A549 (cell line): ENCODE data around the gene FARP2.

Experiments used
- CEBPB ChIP-seq, 2 experiments: fragments of >200 bp in 1 of 2; sonication (Bioruptor Twin) in 1 of 2; formaldehyde crosslinking in 1 of 2; IDR thresholded peaks; 2 replicates each; pipeline ENCODE4 v1.6.1; 2012 to 2016
- MYC ChIP-seq: IDR thresholded peaks from 2 replicates; pipeline ENCODE4 v1.6.1; 2012; ENCODE audit warnings: mild to moderate bottlenecking, inconsistent platforms, low read length, improper control_type of control experiment, borderline replicate concordance
- NR3C1 ChIP-seq: fragments of >200 bp; sonication (Bioruptor Twin); formaldehyde crosslinking; IDR thresholded peaks from 3 replicates; pipeline ENCODE4 v1.6.1; 2017
- ZC3H11A ChIP-seq: fragments of 450-650 bp; IDR thresholded peaks from 2 replicates; pipeline ENCODE4 v1.6.1; 2014; ENCODE audit warnings: antibody characterized with exemption, mild to moderate bottlenecking
- TF ChIP-seq, protein P1 (sequence below): fragments of >200 bp; sonication (Bioruptor Twin); formaldehyde crosslinking; IDR thresholded peaks from 3 replicates; pipeline ENCODE4 v1.5.1; 2016
- TF ChIP-seq, protein P2 (sequence below): fragments of 200-600 bp; sonication (generic); IDR thresholded peaks from 2 replicates; pipeline ENCODE4 v1.6.1; 2016; ENCODE audit warnings: antibody characterized with exemption, mild to moderate bottlenecking, moderate library complexity

DNA sequence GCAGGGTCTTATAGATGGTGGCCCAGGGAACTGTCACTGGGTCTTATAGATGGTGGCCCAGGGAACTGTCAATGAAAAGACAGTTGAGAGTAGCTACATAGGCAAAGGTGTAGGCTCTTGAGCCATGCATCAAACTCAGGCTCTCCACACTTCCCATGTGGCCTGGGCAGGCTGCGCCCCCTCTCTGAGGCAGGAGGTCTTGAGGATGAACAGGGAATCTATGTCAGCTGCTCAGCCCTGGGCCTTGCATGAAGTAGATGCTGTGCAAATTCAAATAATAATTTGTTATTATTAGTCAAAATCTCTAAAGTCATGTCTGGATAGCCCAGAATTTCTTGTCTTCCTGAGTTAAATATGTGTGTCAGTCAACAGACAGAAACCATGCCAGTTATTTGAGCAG, 125.6 kb downstream of the FARP2 start:
- TF ChIP-seq NR3C1 (no peak), CEBPB (IDR thresholded peaks at IDR 0.05) (no peak), ZC3H11A (no peak), MYC (no peak)
- TF ChIP-seq, protein P1, sequence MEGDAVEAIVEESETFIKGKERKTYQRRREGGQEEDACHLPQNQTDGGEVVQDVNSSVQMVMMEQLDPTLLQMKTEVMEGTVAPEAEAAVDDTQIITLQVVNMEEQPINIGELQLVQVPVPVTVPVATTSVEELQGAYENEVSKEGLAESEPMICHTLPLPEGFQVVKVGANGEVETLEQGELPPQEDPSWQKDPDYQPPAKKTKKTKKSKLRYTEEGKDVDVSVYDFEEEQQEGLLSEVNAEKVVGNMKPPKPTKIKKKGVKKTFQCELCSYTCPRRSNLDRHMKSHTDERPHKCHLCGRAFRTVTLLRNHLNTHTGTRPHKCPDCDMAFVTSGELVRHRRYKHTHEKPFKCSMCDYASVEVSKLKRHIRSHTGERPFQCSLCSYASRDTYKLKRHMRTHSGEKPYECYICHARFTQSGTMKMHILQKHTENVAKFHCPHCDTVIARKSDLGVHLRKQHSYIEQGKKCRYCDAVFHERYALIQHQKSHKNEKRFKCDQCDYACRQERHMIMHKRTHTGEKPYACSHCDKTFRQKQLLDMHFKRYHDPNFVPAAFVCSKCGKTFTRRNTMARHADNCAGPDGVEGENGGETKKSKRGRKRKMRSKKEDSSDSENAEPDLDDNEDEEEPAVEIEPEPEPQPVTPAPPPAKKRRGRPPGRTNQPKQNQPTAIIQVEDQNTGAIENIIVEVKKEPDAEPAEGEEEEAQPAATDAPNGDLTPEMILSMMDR: no peak
- TF ChIP-seq, protein P2, sequence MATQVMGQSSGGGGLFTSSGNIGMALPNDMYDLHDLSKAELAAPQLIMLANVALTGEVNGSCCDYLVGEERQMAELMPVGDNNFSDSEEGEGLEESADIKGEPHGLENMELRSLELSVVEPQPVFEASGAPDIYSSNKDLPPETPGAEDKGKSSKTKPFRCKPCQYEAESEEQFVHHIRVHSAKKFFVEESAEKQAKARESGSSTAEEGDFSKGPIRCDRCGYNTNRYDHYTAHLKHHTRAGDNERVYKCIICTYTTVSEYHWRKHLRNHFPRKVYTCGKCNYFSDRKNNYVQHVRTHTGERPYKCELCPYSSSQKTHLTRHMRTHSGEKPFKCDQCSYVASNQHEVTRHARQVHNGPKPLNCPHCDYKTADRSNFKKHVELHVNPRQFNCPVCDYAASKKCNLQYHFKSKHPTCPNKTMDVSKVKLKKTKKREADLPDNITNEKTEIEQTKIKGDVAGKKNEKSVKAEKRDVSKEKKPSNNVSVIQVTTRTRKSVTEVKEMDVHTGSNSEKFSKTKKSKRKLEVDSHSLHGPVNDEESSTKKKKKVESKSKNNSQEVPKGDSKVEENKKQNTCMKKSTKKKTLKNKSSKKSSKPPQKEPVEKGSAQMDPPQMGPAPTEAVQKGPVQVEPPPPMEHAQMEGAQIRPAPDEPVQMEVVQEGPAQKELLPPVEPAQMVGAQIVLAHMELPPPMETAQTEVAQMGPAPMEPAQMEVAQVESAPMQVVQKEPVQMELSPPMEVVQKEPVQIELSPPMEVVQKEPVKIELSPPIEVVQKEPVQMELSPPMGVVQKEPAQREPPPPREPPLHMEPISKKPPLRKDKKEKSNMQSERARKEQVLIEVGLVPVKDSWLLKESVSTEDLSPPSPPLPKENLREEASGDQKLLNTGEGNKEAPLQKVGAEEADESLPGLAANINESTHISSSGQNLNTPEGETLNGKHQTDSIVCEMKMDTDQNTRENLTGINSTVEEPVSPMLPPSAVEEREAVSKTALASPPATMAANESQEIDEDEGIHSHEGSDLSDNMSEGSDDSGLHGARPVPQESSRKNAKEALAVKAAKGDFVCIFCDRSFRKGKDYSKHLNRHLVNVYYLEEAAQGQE: no peak
